ENCODE data around the gene ATP1A1. TPM values are rescaled to one million over a fixed set of nuclear protein-coding genes. Genes with fewer than 3 reads are reported as not detected.

Gene ATP1A1
- total RNA-seq, 1 experiment from 2014 or later = 239 TPM

DNA sequence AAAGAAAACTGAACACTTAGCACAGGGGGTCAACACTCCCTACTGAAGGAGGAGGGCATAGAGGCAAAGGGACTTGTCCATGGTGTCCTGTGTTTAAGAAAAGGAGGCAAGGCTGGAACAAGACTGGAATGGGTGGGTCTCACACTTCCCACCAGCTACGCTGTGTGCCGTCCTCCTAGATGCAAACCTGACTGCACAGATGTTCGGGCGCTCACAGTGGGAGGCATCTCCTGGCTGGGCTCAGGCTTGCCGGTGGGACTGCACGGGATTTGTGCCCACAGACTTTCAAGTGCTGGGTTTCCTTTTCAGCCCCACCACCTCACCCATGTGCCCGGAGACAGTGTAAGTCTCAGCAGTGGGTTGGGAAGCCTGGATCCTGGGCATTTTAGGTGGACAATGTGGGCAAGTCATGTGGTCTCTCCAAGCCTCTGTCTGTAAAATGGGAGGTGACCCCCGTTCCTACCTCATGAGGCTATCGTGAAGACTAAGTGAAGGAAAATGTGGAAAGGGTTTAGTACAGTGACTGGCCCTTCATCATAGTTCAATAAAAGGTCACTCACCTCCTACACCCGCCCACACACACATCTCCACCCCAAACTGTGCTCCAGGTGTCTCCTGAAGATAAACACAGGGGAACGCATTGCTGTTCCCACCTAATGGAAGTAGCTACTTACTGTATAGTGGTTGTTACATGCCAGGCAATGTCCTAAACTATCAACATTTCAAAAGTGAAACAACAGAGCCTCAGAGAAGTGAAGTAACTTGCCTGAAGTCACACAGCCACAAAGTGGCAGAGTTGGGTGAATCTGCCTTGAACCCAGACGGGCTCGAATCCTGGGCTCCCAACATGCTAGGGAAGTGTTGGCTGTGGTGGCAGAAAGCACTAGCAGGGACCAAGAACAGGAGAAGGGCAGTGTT, 36.0 kb downstream of the ATP1A1 start:
- no peaks in the 10 kb centered on the region for H3K23me2 ChIP-seq (ENCODE audit: insufficient read length, low read depth, low read length, poor library complexity, severe bottlenecking)
- no CpG with 5 or more reads among the region's 13 CpGs for WGBS (ENCODE audit: extremely low coverage, insufficient read length, low lambda C conversion rate)
- no peak overlapping the region for H3K23ac ChIP-seq (ENCODE audit: insufficient read length, low read depth, low read length)
- Mint-ChIP-seq H3K4me3 (no peak overlapping the region), H3K27me3 (ENCODE audit: low read depth) (no peaks in the 10 kb centered on the region), H3K36me3 (ENCODE audit: insufficient read depth in 1 of 3, low read depth in 3 of 3) (peaks cover 21 to 38% (median 33%) of the 10 kb centered on the region in 3 experiments; a peak in 6 of 7 replicates), H3K4me1 (peaks cover 3 to 5% of the 10 kb centered on the region in 2 experiments; a peak in 2 of 4 replicates), H3K9me3 (no peaks in the 10 kb centered on the region), H3K27ac (peak overlapping the region in 1 of 3 experiments; percentile 61; a peak in 1 of 7 replicates)
- no peaks in the 10 kb centered on the region for H3K79me2 ChIP-seq (ENCODE audit: insufficient read depth, low read length)
- no peak overlapping the region for H2BK5ac ChIP-seq (ENCODE audit: insufficient read length, low read length)
- H3K4me1 ChIP-seq (ENCODE audit: insufficient read depth, low read length) = no peaks in the 10 kb centered on the region
- DNase-seq = no peak
- H3K56ac ChIP-seq (ENCODE audit: insufficient read length, low read depth, low read length) = no peak overlapping the region
- no peak overlapping the region for H2BK12ac ChIP-seq (ENCODE audit: insufficient read length, low read depth, low read length)
- H2BK120ac ChIP-seq (ENCODE audit: low read depth, low read length, poor library complexity, severe bottlenecking) = no peak overlapping the region
- no peak overlapping the region for H3K27ac ChIP-seq (ENCODE audit: insufficient read length, low read depth, low read length)
- H3K4ac ChIP-seq (ENCODE audit: low read depth, low read length) = no peak overlapping the region
- no peak overlapping the region for H2AK5ac ChIP-seq (ENCODE audit: insufficient read length, low read length)
- no peak overlapping the region for H2BK20ac ChIP-seq (ENCODE audit: low read depth, low read length, poor library complexity, severe bottlenecking)
- H3K14ac ChIP-seq (ENCODE audit: insufficient read depth, low read length) = no peak overlapping the region
- no peak overlapping the region for H3K9ac ChIP-seq (ENCODE audit: extremely low read depth, insufficient read length, low read length)
- no peak overlapping the region for H3T11ph ChIP-seq (ENCODE audit: low read length)
- no peak overlapping the region for H4K5ac ChIP-seq (ENCODE audit: insufficient read length, low read depth, low read length)
- no peaks in the 10 kb centered on the region for H3K79me1 ChIP-seq (ENCODE audit: insufficient read depth, low read depth, low read length, poor library complexity, severe bottlenecking)
- no peak overlapping the region for H4K8ac ChIP-seq (replicated peaks; ENCODE audit: insufficient read length, low read depth, low read length)
- no peaks in the 10 kb centered on the region for H3K9me3 ChIP-seq (ENCODE audit: control insufficient read depth, low read depth, low read length)
- H4K91ac ChIP-seq (ENCODE audit: insufficient read length, low read depth, low read length) = no peak overlapping the region
- no peaks in the 10 kb centered on the region for H3K27me3 ChIP-seq (ENCODE audit: insufficient read depth, low read length)
- no peak overlapping the region for H3K18ac ChIP-seq (ENCODE audit: insufficient read length, low read depth, low read length)
- H2AFZ ChIP-seq (ENCODE audit: low read length) = no peak overlapping the region
- no peak overlapping the region for H3K4me2 ChIP-seq (ENCODE audit: insufficient read depth, insufficient read length, low read length)
- H2BK15ac ChIP-seq (ENCODE audit: low read depth, low read length) = no peak overlapping the region
- no peaks in the 10 kb centered on the region for H4K20me1 ChIP-seq (ENCODE audit: control insufficient read depth, insufficient read depth, insufficient read length)
- TF ChIP-seq, protein P1, sequence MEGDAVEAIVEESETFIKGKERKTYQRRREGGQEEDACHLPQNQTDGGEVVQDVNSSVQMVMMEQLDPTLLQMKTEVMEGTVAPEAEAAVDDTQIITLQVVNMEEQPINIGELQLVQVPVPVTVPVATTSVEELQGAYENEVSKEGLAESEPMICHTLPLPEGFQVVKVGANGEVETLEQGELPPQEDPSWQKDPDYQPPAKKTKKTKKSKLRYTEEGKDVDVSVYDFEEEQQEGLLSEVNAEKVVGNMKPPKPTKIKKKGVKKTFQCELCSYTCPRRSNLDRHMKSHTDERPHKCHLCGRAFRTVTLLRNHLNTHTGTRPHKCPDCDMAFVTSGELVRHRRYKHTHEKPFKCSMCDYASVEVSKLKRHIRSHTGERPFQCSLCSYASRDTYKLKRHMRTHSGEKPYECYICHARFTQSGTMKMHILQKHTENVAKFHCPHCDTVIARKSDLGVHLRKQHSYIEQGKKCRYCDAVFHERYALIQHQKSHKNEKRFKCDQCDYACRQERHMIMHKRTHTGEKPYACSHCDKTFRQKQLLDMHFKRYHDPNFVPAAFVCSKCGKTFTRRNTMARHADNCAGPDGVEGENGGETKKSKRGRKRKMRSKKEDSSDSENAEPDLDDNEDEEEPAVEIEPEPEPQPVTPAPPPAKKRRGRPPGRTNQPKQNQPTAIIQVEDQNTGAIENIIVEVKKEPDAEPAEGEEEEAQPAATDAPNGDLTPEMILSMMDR (conservative IDR thresholded peaks at IDR 0.05) = no peak

All from H9 (cell line).